Measurements from ENCODE around the gene PALLD. TPM values are rescaled to one million over a fixed set of nuclear protein-coding genes. Genes with fewer than 3 reads are reported as not detected.

PALLD gene
- total and polyA plus RNA-seq, 12 donors: 30.3 to 203 (median 90.5) TPM

- Histone ChIP-seq H3K27ac (no peak overlapping the region), H3K4me1 (replicated peaks in 1 of 2) (no peaks in the 10 kb centered on the region), H3K4me3 (no peak overlapping the region), H3K36me3 (replicated peaks in 1 of 2) (no peaks in the 10 kb centered on the region), H3K27me3 (peaks cover 4% of the 10 kb centered on the region), H3K9me3 (replicated peaks in 1 of 3) (no peaks in the 10 kb centered on the region)
- WGBS, 4 donors: 50 to 61% (median 53%) methylated on average over 4 of the region's 4 CpGs
- intact Hi-C loops (cut with DNase I): no loop called here
- DNase-seq: no peak
- no peak for TF ChIP-seq POLR2A (IDR thresholded peaks at IDR 0.05)
- no peak for TF ChIP-seq CTCF (IDR thresholded peaks at IDR 0.05)
Measured at GRCh38 chr4:168656055-168656660, 159.3 kb downstream of the PALLD start.

- Histone ChIP-seq H3K27me3 (peaks cover 4% of the 10 kb centered on the region), H3K27ac (no peak overlapping the region), H3K4me1 (replicated peaks in 1 of 2) (no peaks in the 10 kb centered on the region), H3K36me3 (replicated peaks in 1 of 2) (no peaks in the 10 kb centered on the region), H3K4me3 (no peak overlapping the region), H3K9me3 (replicated peaks in 1 of 3) (no peaks in the 10 kb centered on the region)
- WGBS, 4 donors: 79 to 91% (median 82%) methylated on average over 3 of the region's 3 CpGs
- TF ChIP-seq CTCF (IDR thresholded peaks at IDR 0.05) (no peak), POLR2A (IDR thresholded peaks at IDR 0.05) (no peak)
- intact Hi-C loops (cut with DNase I): no loop called here
- DNase-seq: no peak
Measured at GRCh38 chr4:168656946-168657473, 160.2 kb downstream of the PALLD start.

- Histone ChIP-seq H3K27me3 (peaks cover 4% of the 10 kb centered on the region), H3K9me3 (replicated peaks in 1 of 3) (no peaks in the 10 kb centered on the region), H3K36me3 (replicated peaks in 1 of 2) (no peaks in the 10 kb centered on the region), H3K4me3 (no peak overlapping the region), H3K4me1 (replicated peaks in 1 of 2) (no peaks in the 10 kb centered on the region), H3K27ac (no peak overlapping the region)
- no peak for DNase-seq
- intact Hi-C loops (cut with DNase I): no loop called here
- WGBS, 4 donors: 52 to 81% (median 73%) methylated on average over 3 of the region's 3 CpGs
- TF ChIP-seq CTCF (IDR thresholded peaks at IDR 0.05): no peak
Measured at GRCh38 chr4:168658751-168659150, 161.9 kb downstream of the PALLD start.

- no peaks in the 10 kb centered on the region for H3K9me3 ChIP-seq (replicated peaks in 1 of 3)
- 62 to 68% (median 64%) methylated on average over 3 of the region's 3 CpGs for WGBS, 4 donors
- no peak for TF ChIP-seq POLR2A (IDR thresholded peaks at IDR 0.05)
- TF ChIP-seq CTCF (IDR thresholded peaks at IDR 0.05): no peak
Measured at GRCh38 chr4:168659741-168660465, 163.1 kb downstream of the PALLD start.

More at GRCh38 chr4:168659741-168660465, 163.1 kb downstream of the PALLD start:
- Histone ChIP-seq H3K4me1 (replicated peaks in 1 of 2) (no peaks in the 10 kb centered on the region), H3K27me3 (peaks cover 4% of the 10 kb centered on the region), H3K36me3 (replicated peaks in 1 of 2) (no peaks in the 10 kb centered on the region), H3K4me3 (no peak overlapping the region), H3K27ac (no peak overlapping the region)
- no peak for DNase-seq
- intact Hi-C loops (cut with DNase I): no loop called here
